GM10266 (cell line): ENCODE data around the gene NCK1.

Source experiments
- DNase-seq: peaks from one replicate; pipeline ENCODE4 v3.0.0; 2012; ENCODE audit errors: extremely low spot score
- CTCF ChIP-seq: IDR thresholded peaks from 2 replicates; pipeline ENCODE4 v1.5.1; 2012; ENCODE audit warnings: mild to moderate bottlenecking, low read depth; ENCODE audit not compliant: control insufficient read depth, insufficient read depth; ENCODE audit errors: missing control alignments

The NCK1 gene

GRCh38 chr3:136831461-136831860 lies 30.5 kb upstream of the NCK1 start:
- no peak for TF ChIP-seq CTCF
- no peak for DNase-seq

- DNase-seq = no peak
- TF ChIP-seq CTCF = no peak
Observed at GRCh38 chr3:136835089-136835812, 26.8 kb upstream of the NCK1 start.

GRCh38 chr3:136835813-136836510 lies 26.0 kb upstream of the NCK1 start:
- no peak for TF ChIP-seq CTCF
- DNase-seq = no peak

GRCh38 chr3:136836511-136837156 lies 25.4 kb upstream of the NCK1 start:
- no peak for DNase-seq

GRCh38 chr3:136838641-136839555 lies 23.1 kb upstream of the NCK1 start:
- no peak for TF ChIP-seq CTCF
- DNase-seq = no peak

More at GRCh38 chr3:136836511-136837156, 25.4 kb upstream of the NCK1 start:
- no peak for TF ChIP-seq CTCF

- TF ChIP-seq CTCF = no peak
- no peak for DNase-seq
Observed at GRCh38 chr3:136839556-136839931, 22.5 kb upstream of the NCK1 start.
